K562 (cell line): ENCODE measurements around the gene CLCF1. TPM values are rescaled to one million over a fixed set of nuclear protein-coding genes. Genes with fewer than 3 reads are reported as not detected.

Experiments
- CREB5 ChIP-seq: fragments of 250-450 bp; sonication (Bioruptor Pico); IDR thresholded peaks from 2 replicates; pipeline ENCODE4 v1.5.0; 2020; ENCODE audit warnings: mild to moderate bottlenecking
- ETV6 ChIP-seq, 3 experiments: fragments of 150-350 bp in 1 of 3; sonication (generic) in 1 of 3; formaldehyde crosslinking in 1 of 3; IDR thresholded peaks; 2 replicates each; pipeline versions ENCODE4 v1.6.1 to v1.8.0; 2014 to 2022; ENCODE audit warnings: borderline replicate concordance in 2 of 3, low read depth in 2 of 3, antibody characterized with exemption in 1 of 3, low read length in 1 of 3, mild to moderate bottlenecking in 1 of 3, missing genetic modification reagents in 1 of 3
- FOXA1 ChIP-seq: fragments of 450-650 bp; IDR thresholded peaks from 2 replicates; pipeline ENCODE4 v1.6.1; 2016; ENCODE audit warnings: mild to moderate bottlenecking, borderline replicate concordance
- FOXO4 ChIP-seq: fragments of 450-650 bp; formaldehyde crosslinking; IDR thresholded peaks from 2 replicates; pipeline ENCODE4 v1.4.0; 2020; ENCODE audit warnings: mild to moderate bottlenecking, moderate library complexity
- NCOA4 ChIP-seq: fragments of 450-650 bp; IDR thresholded peaks from 2 replicates; pipeline ENCODE4 v1.6.1; 2018; ENCODE audit warnings: mild to moderate bottlenecking; ENCODE audit not compliant: partially characterized antibody
- NCOA6 ChIP-seq: fragments of 450-650 bp; IDR thresholded peaks from 2 replicates; pipeline ENCODE4 v1.6.1; 2017; ENCODE audit warnings: mild to moderate bottlenecking
- PCBP2 ChIP-seq: fragments of 200-400 bp; formaldehyde crosslinking; IDR thresholded peaks from 2 replicates; pipeline ENCODE4 v1.6.1; 2018; ENCODE audit warnings: low read length, low read depth, mild to moderate bottlenecking, moderate library complexity; ENCODE audit not compliant: poor library complexity, severe bottlenecking
- PHF8 ChIP-seq: fragments of 200-600 bp; sonication (generic); IDR thresholded peaks from 2 replicates; pipeline ENCODE4 v1.6.1; 2012; ENCODE audit warnings: mixed run types, mild to moderate bottlenecking, inconsistent platforms, low read length, moderate library complexity, borderline replicate concordance
- PKNOX1 ChIP-seq: fragments of 450-650 bp; IDR thresholded peaks from 2 replicates; pipeline ENCODE4 v1.6.1; 2016
- PYGO2 ChIP-seq: fragments of 450-650 bp; IDR thresholded peaks from 2 replicates; pipeline ENCODE4 v1.6.1; 2016; ENCODE audit warnings: mild to moderate bottlenecking, missing genetic modification characterization, moderate library complexity, missing compliant biosample characterization
- SAFB2 ChIP-seq: fragments of 200-400 bp; formaldehyde crosslinking; IDR thresholded peaks from 2 replicates; pipeline ENCODE4 v1.6.1; 2018; ENCODE audit warnings: borderline replicate concordance, low read length, low read depth, moderate library complexity; ENCODE audit not compliant: severe bottlenecking
- U2AF1 ChIP-seq: fragments of 200-400 bp; formaldehyde crosslinking; optimal IDR thresholded peaks from 2 replicates; pipeline ENCODE3; 2017; ENCODE audit warnings: mild to moderate bottlenecking, low read depth, low read length, moderate library complexity
- ZBED1 ChIP-seq: IDR thresholded peaks from 2 replicates; pipeline ENCODE4 v1.6.1; 2014
- ZNF280A ChIP-seq: fragments of 450-650 bp; IDR thresholded peaks from 2 replicates; pipeline ENCODE4 v1.6.1; 2018; ENCODE audit warnings: mild to moderate bottlenecking, low read depth; ENCODE audit not compliant: partially characterized antibody
- ZNF592 ChIP-seq: fragments of 450-650 bp; IDR thresholded peaks from 2 replicates; pipeline ENCODE4 v1.6.1; 2017; ENCODE audit warnings: antibody characterized with exemption, mild to moderate bottlenecking
- polyA plus RNA-seq, 8 experiments: library from polyadenylated mRNA; depleted of rRNA in 4 of 8; stranded (reverse) in 5 of 8; unstranded in 3 of 8; fragments of >200 nt; fragmentation: Nextera tagmentation in 2 of 8; fragmentation: Illumina TruSeq in 1 of 8; extraction: Ambion mirVana in 2 of 8; extraction: Trizol in 1 of 8; gene quantifications; 2 replicates each; pipeline versions ENCODE4 v1.2.1 to v1.2.3, GENCODE V29; 2011 to 2014; ENCODE audit warnings: inconsistent platforms in 1 of 8, missing spikeins in 1 of 8
- total RNA-seq, 7 experiments: library from RNA; depleted of rRNA in 6 of 7; stranded (reverse); fragments of >200 nt in 6 of 7; fragmentation: Illumina TruSeq in 2 of 7; extraction: Trizol in 2 of 7; gene quantifications; 2 replicates each; pipeline versions ENCODE4 v1.2.1 to v1.2.3, GENCODE V29; 2011 to 2021; ENCODE audit warnings: low replicate concordance in 1 of 7

The CLCF1 gene
- total and polyA plus RNA-seq, 9 of the 15 experiments (the other 6 are each of a cell fraction or from before 2014, with no cell fraction given), result 0.49 to 5.8 (median 3.0) TPM

GRCh38 chr11:67373648-67374570 is 511 bp upstream of the CLCF1 start (continued):
- TF ChIP-seq FOXA1 (no peak), ZNF592 (peak; percentile 96), SAFB2 (no peak), NCOA6 (no peak), PHF8 (peak; percentile 13; the same call in 1 of the 2 replicates), PCBP2 (no peak), ETV6 (IDR thresholded peaks at IDR 0.05; ENCODE audit: borderline replicate concordance in 1 of 2, low read depth in 2 of 2, low read length in 1 of 2) (no peak), ETV6 (CRISPR knock-in tag; IDR thresholded peaks at IDR 0.05; ENCODE audit: borderline replicate concordance) (no peak), U2AF1 (no peak), ZBED1 (0 out of 2 replicates have a peak, but pooled peaks have one; percentile 46), CREB5 (CRISPR knock-in tag) (no peak), PYGO2 (tag) (no peak), PKNOX1 (peak; percentile 33; the same call in 1 of the 2 replicates), FOXO4 (CRISPR knock-in tag) (no peak), ZNF280A (no peak), NCOA4 (no peak)
